Measurements from ENCODE around the gene E2F2.
"Not testable (repeated sequence)": the region's sequence is repeated elsewhere in the genome, so short reads cannot be mapped to it uniquely, and the experiment has no call there.

The E2F2 gene

DNA sequence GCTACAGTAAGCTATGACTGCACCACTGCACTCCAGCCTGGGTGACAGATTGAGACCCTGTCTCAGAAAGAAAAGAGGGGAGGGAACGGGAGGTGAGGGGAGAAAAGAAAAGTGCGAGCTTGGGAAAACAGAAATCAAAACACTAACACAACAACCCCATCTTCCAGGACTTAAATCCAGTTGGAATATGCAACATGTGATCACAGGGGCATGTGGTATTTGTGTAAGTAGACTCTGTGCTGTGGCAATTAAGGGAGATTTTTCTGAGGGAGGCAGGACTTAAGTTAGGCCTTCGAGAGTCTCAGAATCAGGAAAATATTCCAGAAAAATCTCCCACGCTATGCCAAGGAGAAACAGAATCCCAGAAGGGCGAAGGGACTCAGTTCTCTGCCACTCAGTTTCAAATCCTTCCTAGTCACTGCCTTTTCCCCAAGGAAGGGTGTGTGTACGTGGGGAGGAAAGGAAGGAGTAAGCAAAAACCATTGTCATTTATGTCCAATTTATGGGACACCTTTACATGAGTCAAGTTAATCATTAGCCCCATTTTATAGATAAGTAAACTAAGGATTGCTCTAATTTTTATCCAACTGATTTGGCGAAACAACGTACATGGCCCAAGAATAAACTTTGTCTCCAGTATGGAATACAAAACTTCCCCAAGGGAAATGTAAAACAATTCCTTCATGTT lies 16.0 kb upstream of the E2F2 start:
- Histone ChIP-seq H3K27me3 (ENCODE audit: insufficient read depth, low read length) (no peaks in the 10 kb centered on the region), H3K9me3 (ENCODE audit: low read length) (no peaks in the 10 kb centered on the region), H3K4me3 (ENCODE audit: low read length) (no peak overlapping the region), H2AFZ (ENCODE audit: low read depth, low read length) (no peak overlapping the region), H3K36me3 (ENCODE audit: insufficient read depth, low read length) (no peaks in the 10 kb centered on the region), H3K4me1 (ENCODE audit: insufficient read depth, low read length) (peaks cover 7% of the 10 kb centered on the region)

DNA sequence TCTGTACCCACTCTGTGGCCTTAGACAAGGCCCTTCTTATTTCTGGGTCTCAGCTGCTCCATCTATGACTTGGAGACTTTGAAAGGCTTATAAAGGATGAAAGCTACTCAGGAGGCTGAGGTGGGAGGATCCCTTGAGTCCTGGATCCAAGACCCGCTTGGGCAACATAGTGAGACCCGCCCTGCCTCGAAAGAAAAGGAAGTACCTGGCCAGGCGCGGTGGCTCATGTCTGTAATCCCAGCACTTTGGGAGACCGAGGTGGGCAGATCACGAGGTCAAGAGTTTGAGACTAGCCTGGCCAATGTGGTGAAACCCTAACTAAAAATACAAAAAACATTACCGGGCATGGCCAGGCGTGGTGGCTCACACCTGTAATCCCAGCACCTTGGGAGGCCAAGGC lies 14.8 kb upstream of the E2F2 start:
- H3K27me3 ChIP-seq (ENCODE audit: insufficient read depth, low read length), result no peaks in the 10 kb centered on the region
- H3K36me3 ChIP-seq (ENCODE audit: insufficient read depth, low read length), result no peaks in the 10 kb centered on the region
- no peak overlapping the region for H3K4me3 ChIP-seq (ENCODE audit: low read length)
- H3K9me3 ChIP-seq (ENCODE audit: low read length), result no peaks in the 10 kb centered on the region
- peaks cover 7% of the 10 kb centered on the region for H3K4me1 ChIP-seq (ENCODE audit: insufficient read depth, low read length)
- no peak overlapping the region for H2AFZ ChIP-seq (ENCODE audit: low read depth, low read length)

DNA sequence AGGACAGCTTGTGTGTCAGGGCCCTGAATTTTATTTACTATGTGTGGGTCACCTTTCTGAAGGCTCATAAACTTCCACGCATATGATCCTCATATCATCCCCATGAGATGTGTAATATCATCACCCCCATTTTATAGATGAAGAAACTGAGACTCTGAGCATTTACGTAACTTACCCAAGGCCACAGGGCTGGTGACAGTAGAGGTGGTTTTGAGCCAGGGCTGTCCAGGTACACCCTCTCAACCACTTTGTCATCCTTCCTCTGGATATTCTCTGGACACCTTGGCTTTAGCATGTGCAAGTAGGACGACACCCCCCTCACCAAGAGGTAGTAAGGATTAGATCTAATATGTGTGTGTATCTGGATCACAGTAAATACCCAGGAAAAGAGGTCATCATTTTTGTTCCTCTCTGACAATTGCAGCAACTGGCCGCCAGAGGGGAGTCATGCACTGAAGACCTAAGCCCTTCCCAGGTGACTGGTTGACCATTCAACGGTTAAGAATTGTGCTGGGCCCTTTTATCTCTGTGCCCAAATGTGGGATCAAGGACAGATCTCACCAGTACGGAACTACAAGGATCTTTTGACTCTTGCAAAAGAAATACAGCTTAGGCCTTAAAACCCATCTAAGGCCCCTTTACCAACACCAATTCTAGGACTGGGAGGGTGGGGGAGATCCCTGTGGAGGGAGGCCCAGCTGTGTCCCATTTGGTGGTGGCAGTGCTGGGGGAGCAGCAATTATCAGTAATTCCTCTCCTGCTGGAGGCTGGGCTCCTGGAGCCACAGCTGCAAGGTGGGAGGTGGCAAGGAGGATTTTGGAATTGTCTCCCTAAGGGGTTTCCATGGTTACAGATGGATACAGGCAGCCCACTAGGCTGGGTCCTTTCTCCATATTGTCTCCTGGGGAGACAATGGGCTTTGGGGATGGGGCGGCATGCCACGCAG lies 13.7 kb upstream of the E2F2 start:
- Histone ChIP-seq H2AFZ (ENCODE audit: low read depth, low read length) (no peak overlapping the region), H3K4me1 (ENCODE audit: insufficient read depth, low read length) (peaks cover 7% of the 10 kb centered on the region), H3K36me3 (ENCODE audit: insufficient read depth, low read length) (no peaks in the 10 kb centered on the region), H3K4me3 (ENCODE audit: low read length) (no peak overlapping the region), H3K27me3 (ENCODE audit: insufficient read depth, low read length) (no peaks in the 10 kb centered on the region), H3K9me3 (ENCODE audit: low read length) (no peaks in the 10 kb centered on the region)

DNA sequence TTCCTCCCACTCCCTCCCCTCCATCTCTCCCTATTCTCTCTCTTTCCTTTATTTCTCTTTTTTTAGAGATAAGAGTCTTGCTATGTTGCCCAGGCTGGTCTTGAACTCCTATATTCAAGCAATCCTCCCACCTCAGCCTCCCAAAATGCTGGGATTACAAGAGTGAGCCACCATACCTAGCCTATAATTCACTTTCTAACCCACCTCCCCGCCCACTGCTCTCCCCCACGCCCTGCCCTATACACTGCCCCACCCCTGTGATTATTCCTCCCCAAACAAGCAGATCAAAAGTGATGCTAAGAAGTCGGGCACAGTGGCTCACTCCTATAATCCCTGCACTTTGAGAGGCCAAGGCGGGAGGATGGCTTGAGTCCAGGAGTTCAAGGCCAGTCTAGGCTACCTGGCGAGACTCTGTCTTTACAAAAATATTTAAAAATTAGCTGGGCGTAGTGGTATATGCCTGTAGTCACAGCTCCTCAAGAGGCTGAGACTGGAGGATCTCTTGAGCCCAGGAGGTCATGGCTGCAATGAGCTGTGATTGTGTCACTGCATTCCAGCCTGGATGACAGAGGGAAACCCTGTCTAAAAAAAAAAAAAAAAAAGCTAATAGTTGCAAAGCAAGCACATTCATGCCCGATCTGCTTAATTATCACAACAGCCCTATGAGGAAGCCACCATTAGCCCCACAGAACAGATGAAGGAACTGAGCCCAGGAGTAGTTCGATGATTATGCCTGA lies 12.8 kb upstream of the E2F2 start:
- H3K9me3 ChIP-seq (ENCODE audit: low read length), result no peaks in the 10 kb centered on the region
- H3K4me3 ChIP-seq (ENCODE audit: low read length), result no peak overlapping the region
- no peak overlapping the region for H2AFZ ChIP-seq (ENCODE audit: low read depth, low read length)
- H3K36me3 ChIP-seq (ENCODE audit: insufficient read depth, low read length), result no peaks in the 10 kb centered on the region
- H3K4me1 ChIP-seq (ENCODE audit: insufficient read depth, low read length), result peaks cover 7% of the 10 kb centered on the region
- no peaks in the 10 kb centered on the region for H3K27me3 ChIP-seq (ENCODE audit: insufficient read depth, low read length)

DNA sequence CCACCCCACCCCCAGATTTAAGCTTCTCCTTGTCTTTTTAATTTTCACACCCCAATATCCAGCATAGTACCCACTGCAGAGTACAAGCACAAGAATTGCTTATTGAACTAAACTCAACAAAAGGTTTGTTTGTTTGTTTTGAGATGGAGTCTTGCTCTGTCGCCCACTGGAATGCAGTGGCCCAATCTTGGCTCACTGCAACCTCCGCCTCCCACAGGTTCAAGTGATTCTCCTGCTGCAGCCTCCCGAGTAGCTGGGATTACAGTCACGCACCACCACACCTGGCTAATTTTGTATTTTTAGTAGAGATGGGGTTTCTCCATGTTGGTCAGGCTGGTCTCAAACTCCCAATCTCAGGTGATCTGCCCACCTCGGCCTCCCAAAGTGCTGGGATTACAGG lies 11.9 kb upstream of the E2F2 start:
- not testable (repeated sequence) for H2AFZ ChIP-seq (ENCODE audit: low read depth, low read length); H3K36me3 ChIP-seq (ENCODE audit: insufficient read depth, low read length); H3K4me3 ChIP-seq (ENCODE audit: low read length); H3K4me1 ChIP-seq (ENCODE audit: insufficient read depth, low read length); H3K27me3 ChIP-seq (ENCODE audit: insufficient read depth, low read length); H3K9me3 ChIP-seq (ENCODE audit: low read length)

DNA sequence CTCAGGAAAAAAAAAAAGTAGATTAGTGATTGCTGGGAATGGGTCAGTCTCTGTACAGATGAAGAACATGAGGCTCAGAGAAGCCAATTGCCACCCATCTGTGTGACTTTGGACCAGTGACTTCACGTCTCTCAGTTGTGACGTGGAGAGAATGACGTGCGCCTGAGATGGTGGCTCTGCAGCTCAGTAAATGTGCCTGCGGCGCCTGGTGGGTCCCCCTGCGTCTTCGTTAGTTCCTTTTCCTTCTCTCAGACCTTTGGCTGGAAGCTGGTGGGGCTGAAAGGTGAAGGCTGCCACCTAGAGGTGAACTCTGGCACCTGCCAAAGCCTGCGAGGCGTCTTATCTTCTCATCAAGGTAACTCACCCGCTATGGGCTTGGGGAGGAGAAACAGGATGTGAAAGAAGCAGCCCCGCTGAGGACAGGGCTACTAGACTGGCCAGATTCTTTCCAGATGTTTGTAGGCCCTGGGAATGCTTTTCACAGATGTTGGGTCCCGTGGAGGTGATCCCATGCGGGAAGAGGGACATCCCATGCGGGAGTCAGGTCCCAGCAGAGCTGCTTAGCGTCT lies 8.7 kb upstream of the E2F2 start:
- Histone ChIP-seq H2AFZ (ENCODE audit: low read depth, low read length) (no peak overlapping the region), H3K27me3 (ENCODE audit: insufficient read depth, low read length) (no peaks in the 10 kb centered on the region), H3K4me1 (ENCODE audit: insufficient read depth, low read length) (no peaks in the 10 kb centered on the region), H3K36me3 (ENCODE audit: insufficient read depth, low read length) (no peaks in the 10 kb centered on the region), H3K9me3 (ENCODE audit: low read length) (no peaks in the 10 kb centered on the region), H3K4me3 (ENCODE audit: low read length) (no peak overlapping the region)

DNA sequence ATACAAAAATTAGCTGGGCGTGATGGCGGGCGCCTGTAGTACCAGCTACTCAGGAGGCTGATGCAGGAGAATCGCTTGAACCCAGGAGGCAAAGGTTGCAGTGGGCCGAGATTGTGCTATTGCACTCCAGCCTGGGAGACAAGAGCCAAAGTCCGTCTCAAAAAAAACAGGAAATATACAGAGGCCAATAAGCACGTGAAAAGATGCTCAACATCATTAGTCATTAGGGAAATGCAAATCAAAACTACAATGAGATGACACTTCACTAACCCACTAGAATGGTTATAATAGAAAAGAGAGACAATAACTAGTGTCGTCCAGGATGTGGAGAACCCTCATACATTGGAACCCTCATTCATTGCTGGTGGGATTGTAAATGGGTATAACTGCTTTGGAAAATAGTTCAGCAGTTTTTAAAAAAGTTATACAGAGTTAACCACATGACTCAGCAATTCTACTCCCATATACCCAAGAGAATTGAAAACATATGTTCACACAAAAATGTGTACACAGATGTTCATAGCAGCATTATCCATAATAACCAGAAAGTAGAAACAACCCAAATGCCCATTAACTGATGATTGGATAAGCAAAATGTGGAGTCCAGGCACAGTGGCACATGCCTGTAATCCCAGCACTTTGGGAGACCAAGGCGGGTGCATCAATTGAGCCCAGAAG lies 6.4 kb upstream of the E2F2 start:
- Histone ChIP-seq H3K36me3 (ENCODE audit: insufficient read depth, low read length) (no peaks in the 10 kb centered on the region), H3K27me3 (ENCODE audit: insufficient read depth, low read length) (no peaks in the 10 kb centered on the region), H3K9me3 (ENCODE audit: low read length) (no peaks in the 10 kb centered on the region), H2AFZ (ENCODE audit: low read depth, low read length) (no peak overlapping the region), H3K4me1 (ENCODE audit: insufficient read depth, low read length) (peaks cover under 1% of the 10 kb centered on the region), H3K4me3 (ENCODE audit: low read length) (no peak overlapping the region)

DNA sequence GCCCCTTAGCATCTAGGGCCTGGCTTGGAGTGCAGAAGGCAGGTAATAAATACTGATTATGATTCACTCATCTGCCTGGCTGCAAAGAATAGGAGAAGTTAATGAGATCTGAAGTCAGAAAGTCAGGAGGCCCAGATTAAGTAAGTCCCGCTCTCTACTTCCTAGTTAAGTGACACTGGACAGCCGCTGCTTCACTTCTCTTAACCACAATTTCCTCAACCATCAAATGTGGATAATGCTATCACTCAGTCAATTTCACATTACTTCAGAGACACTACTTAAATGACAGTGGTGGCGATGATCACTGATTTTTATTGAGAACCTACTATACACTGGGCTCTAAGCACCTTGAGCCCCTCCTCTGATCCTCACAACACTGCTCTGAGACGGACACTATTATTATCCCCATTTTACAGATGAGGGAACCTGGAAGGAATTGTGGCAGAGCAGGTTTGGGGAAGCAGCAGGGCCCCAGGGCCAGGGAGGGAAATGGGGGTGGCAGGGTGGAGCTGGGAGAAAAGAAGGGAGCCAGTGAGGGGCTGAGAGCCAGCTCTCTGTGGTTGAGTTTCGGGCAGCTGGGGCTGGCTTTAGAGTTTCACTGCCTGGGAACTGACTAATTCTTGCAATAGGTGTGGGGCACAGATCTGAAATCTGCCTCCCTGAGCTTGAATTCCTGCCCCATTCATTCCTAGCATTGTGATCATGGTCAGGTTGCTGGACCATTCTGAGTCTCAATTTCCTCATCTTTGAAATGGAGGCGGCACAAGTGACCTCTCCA lies 2.4 kb upstream of the E2F2 start:
- Histone ChIP-seq H3K27me3 (ENCODE audit: insufficient read depth, low read length) (no peaks in the 10 kb centered on the region), H2AFZ (ENCODE audit: low read depth, low read length) (no peak overlapping the region), H3K9me3 (ENCODE audit: low read length) (no peaks in the 10 kb centered on the region), H3K4me1 (ENCODE audit: insufficient read depth, low read length) (peaks cover 24% of the 10 kb centered on the region), H3K36me3 (ENCODE audit: insufficient read depth, low read length) (no peaks in the 10 kb centered on the region), H3K4me3 (ENCODE audit: low read length) (no peak overlapping the region)

DNA sequence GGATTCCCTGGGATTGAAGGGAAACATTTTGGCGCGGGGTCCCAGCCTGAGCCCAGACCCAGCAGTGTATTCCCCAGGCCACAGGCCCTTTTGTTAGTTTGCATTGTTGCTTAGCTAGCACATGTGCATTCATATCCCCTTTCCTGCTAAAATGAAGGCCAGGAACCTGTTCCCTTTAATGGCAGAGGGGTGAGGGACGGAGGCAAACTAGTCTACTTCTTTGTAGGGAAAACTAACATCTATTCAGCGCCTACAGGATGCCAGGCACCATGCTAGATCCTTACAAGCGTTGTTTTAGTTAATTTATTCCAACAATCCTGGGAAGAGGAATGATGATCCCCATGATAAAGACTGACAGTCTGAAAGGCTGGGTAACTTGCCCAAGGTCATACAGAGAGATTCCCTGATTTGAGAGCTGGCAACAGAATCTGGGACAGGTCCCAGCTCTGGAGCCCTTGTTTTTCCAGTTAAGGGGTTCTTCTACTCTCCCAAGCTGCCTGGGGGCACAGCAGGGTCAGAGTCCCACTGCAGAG lies 595 bp upstream of the E2F2 start:
- peaks cover 24% of the 10 kb centered on the region for H3K4me1 ChIP-seq (ENCODE audit: insufficient read depth, low read length)
- H3K36me3 ChIP-seq (ENCODE audit: insufficient read depth, low read length), result no peaks in the 10 kb centered on the region
- H3K27me3 ChIP-seq (ENCODE audit: insufficient read depth, low read length), result no peaks in the 10 kb centered on the region
- H3K9me3 ChIP-seq (ENCODE audit: low read length), result no peaks in the 10 kb centered on the region
- H2AFZ ChIP-seq (ENCODE audit: low read depth, low read length), result peak overlapping the region; percentile 57
- peak overlapping the region; percentile 63 for H3K4me3 ChIP-seq (ENCODE audit: low read length)

DNA sequence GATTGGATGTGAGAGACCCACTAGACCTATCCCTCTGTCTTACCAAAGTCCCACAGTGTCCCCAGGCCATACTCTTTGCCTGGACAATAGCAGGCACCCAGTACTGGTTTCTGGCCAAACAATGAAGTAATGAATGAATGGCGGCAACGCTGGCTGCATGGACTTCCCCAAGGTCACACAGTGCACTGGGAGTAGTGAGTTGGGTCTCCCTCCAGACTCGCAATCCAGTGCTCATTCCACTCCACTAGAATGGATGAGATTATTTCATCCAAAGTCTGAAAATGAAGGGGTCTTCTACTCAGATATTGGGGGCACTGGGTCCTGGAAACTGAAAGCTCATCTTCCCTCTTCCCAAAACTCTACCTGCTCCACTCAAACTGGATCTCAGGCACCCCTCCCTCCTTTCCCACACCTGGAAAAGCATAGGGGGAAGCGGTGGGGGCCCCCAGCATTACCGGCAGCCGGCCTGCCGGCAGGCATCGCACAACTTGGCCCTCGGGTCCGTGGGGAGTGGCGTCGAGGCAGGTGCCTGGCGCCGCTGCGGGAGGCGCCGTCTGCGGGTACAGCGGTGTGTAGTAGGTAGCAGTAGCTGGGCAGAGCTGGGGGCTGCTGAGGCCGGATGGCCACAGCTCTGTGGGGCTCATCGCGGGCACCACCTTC lies 816 bp downstream of the E2F2 start:
- Histone ChIP-seq H2AFZ (ENCODE audit: low read depth, low read length) (peak overlapping the region; percentile 71), H3K9me3 (ENCODE audit: low read length) (no peaks in the 10 kb centered on the region), H3K36me3 (ENCODE audit: insufficient read depth, low read length) (no peaks in the 10 kb centered on the region), H3K4me3 (ENCODE audit: low read length) (peak overlapping the region; percentile 77), H3K4me1 (ENCODE audit: insufficient read depth, low read length) (peaks cover 30% of the 10 kb centered on the region), H3K27me3 (ENCODE audit: insufficient read depth, low read length) (no peaks in the 10 kb centered on the region)

DNA sequence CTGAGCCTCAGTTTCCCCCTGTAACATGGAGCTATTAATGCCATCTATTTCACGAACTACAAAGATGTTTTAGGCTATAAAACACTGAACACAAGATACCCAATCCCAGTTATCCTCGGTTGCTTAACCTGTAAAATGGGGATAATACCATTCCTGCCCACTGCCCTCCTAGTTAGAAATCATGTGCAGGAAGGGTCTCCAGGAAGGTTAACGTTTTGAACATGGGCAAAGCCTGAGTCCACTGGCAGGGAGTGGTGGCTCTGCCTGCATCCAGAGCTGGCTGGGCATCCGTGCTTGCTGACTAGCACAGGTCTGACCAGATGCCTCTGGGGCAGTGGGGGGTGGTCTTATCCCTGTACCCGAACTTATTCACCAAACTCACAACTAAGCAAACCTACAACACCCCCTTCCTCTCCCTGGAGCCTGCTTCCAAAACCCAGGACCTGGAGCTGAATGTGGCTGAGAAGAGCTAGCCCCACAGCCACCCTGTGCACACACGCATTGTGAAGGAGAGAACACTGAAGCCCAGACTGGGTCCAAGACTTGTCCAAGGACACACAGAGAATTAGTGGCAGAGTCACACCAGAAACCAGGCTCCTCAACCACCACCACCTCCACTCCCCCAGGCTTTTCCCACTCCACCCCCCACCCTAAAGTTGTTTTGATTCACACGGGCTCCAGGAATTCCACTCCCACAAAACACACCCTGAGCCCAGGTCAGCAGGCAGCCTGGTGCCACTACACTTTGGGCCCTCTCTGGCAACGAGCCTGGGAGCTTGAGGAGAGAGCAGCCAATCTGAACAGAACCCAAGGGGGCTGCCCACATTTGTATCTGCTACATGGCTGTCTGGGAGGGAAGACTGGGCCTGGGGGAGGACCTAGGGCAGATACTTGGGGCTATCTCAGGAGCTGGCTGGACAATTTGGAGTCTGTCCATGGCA lies 1.6 kb downstream of the E2F2 start:
- no peaks in the 10 kb centered on the region for H3K36me3 ChIP-seq (ENCODE audit: insufficient read depth, low read length)
- H3K4me3 ChIP-seq (ENCODE audit: low read length), result peak overlapping the region; percentile 77
- H2AFZ ChIP-seq (ENCODE audit: low read depth, low read length), result no peak overlapping the region
- no peaks in the 10 kb centered on the region for H3K27me3 ChIP-seq (ENCODE audit: insufficient read depth, low read length)
- H3K4me1 ChIP-seq (ENCODE audit: insufficient read depth, low read length), result peaks cover 37% of the 10 kb centered on the region
- no peaks in the 10 kb centered on the region for H3K9me3 ChIP-seq (ENCODE audit: low read length)

All from neuron (in vitro differentiated cells).